ENCODE measurements around the gene FOSL1. TPM values are rescaled to one million over a fixed set of nuclear protein-coding genes. Genes with fewer than 3 reads are reported as not detected.

The FOSL1 gene
- total and polyA plus RNA-seq, 2 of the 13 experiments (the other 11 are each of a cell fraction or from before 2014, with no cell fraction given): 4.0 to 4.1 TPM

GRCh38 chr11:65890324-65891218, 9.6 kb downstream of the FOSL1 start, which contains the start of gene CCDC85B (continued):
- TF ChIP-seq E2F1 (CRISPR knock-in tag; IDR thresholded peaks at IDR 0.05): 0 out of 2 replicates have a peak, but pooled peaks have one; percentile 48
- TF ChIP-seq DZIP1 (CRISPR knock-in tag; IDR thresholded peaks at IDR 0.05): no peak
- no peak; the same call in 1 of the 2 replicates for TF ChIP-seq TFE3 (CRISPR knock-in tag; IDR thresholded peaks at IDR 0.05)
- TF ChIP-seq ZMYM2 (CRISPR knock-in tag; IDR thresholded peaks at IDR 0.05): no peak
- no peak for TF ChIP-seq ZBTB49 (CRISPR knock-in tag; IDR thresholded peaks at IDR 0.05; ENCODE audit: borderline replicate concordance)
- TF ChIP-seq STAT6 (CRISPR knock-in tag; IDR thresholded peaks at IDR 0.05; ENCODE audit: borderline replicate concordance): no peak
- TF ChIP-seq RARA (CRISPR knock-in tag; IDR thresholded peaks at IDR 0.05): 0 out of 2 replicates have a peak, but pooled peaks have one; percentile 22
- TF ChIP-seq KDM1A (CRISPR knock-in tag; IDR thresholded peaks at IDR 0.05): no peak
- TF ChIP-seq ZNF280B (CRISPR knock-in tag; IDR thresholded peaks at IDR 0.05; ENCODE audit: borderline replicate concordance): 0 out of 2 replicates have a peak, but pooled peaks have one; percentile 25
- TF ChIP-seq GATAD1 (CRISPR knock-in tag; IDR thresholded peaks at IDR 0.05): no peak
- TF ChIP-seq MTA1 (CRISPR knock-in tag; IDR thresholded peaks at IDR 0.05; ENCODE audit: borderline replicate concordance): no peak
- no peak for TF ChIP-seq SRSF9 (IDR thresholded peaks at IDR 0.05; ENCODE audit: borderline replicate concordance, insufficient read depth, low read depth, low read length, poor library complexity, severe bottlenecking)
- TF ChIP-seq SRF (IDR thresholded peaks at IDR 0.05; ENCODE audit: low read depth, low read length): no peak
- no peak for TF ChIP-seq CCAR2 (optimal IDR thresholded peaks at IDR 0.05; ENCODE audit: low read depth, low read length)
- peak; percentile 89; the same call in 1 of the 2 replicates for TF ChIP-seq NFKB2 (CRISPR knock-in tag; IDR thresholded peaks at IDR 0.05; ENCODE audit: borderline replicate concordance)
